HG03064 (cell line): ENCODE results near the gene KANTR.
"Not testable (repeated sequence)": the region's sequence is repeated elsewhere in the genome, so short reads cannot be mapped to it uniquely, and the experiment has no call there.

Experiments used
- ATAC-seq: cut with Tn5 transposase; IDR thresholded peaks from one replicate; pipeline ENCODE4 v1.9.1; 2021; ENCODE audit warnings: low read depth; ENCODE audit not compliant: unreplicated experiment

The KANTR gene

GRCh38 chrX:53122013-53122412 lies 28.1 kb downstream of the KANTR start:
- ATAC-seq, result no peak

GRCh38 chrX:53125506-53125905 lies 31.6 kb downstream of the KANTR start:
- no peak for ATAC-seq

GRCh38 chrX:53126377-53126776 lies 32.4 kb downstream of the KANTR start:
- no peak for ATAC-seq

- ATAC-seq, result no peak
Measured at GRCh38 chrX:53128097-53128749, 34.3 kb downstream of the KANTR start.

GRCh38 chrX:53133400-53133799 lies 39.5 kb downstream of the KANTR start:
- no peak for ATAC-seq

GRCh38 chrX:53135581-53135980 lies 41.6 kb downstream of the KANTR start:
- ATAC-seq, result no peak

- no peak for ATAC-seq
Measured at GRCh38 chrX:53153581-53153980, 59.6 kb downstream of the KANTR start.

- no peak for ATAC-seq
Measured at GRCh38 chrX:53155512-53156206, 61.7 kb downstream of the KANTR start.

- ATAC-seq, result no peak
Measured at GRCh38 chrX:53156207-53156596, 62.3 kb downstream of the KANTR start.

- no peak for ATAC-seq
Measured at GRCh38 chrX:53159184-53159583, 65.2 kb downstream of the KANTR start.

- ATAC-seq, result no peak
Measured at GRCh38 chrX:53160297-53160983, 66.5 kb downstream of the KANTR start.

GRCh38 chrX:53163436-53163835 lies 69.5 kb downstream of the KANTR start:
- no peak for ATAC-seq

- not testable (repeated sequence) for ATAC-seq
Measured at GRCh38 chrX:53164566-53164965, 70.6 kb downstream of the KANTR start.

- no peak for ATAC-seq
Measured at GRCh38 chrX:53166103-53166502, 72.2 kb downstream of the KANTR start.

- ATAC-seq, result no peak
Measured at GRCh38 chrX:53171356-53171755, 77.4 kb downstream of the KANTR start.
